Measurements from ENCODE around the gene RNF213.

- TF ChIP-seq, protein P1, sequence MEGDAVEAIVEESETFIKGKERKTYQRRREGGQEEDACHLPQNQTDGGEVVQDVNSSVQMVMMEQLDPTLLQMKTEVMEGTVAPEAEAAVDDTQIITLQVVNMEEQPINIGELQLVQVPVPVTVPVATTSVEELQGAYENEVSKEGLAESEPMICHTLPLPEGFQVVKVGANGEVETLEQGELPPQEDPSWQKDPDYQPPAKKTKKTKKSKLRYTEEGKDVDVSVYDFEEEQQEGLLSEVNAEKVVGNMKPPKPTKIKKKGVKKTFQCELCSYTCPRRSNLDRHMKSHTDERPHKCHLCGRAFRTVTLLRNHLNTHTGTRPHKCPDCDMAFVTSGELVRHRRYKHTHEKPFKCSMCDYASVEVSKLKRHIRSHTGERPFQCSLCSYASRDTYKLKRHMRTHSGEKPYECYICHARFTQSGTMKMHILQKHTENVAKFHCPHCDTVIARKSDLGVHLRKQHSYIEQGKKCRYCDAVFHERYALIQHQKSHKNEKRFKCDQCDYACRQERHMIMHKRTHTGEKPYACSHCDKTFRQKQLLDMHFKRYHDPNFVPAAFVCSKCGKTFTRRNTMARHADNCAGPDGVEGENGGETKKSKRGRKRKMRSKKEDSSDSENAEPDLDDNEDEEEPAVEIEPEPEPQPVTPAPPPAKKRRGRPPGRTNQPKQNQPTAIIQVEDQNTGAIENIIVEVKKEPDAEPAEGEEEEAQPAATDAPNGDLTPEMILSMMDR (IDR thresholded peaks at IDR 0.05; ENCODE audit: low read depth, low read length) = no peak
- no peak for TF ChIP-seq EZH2phosphoT487 (IDR thresholded peaks at IDR 0.05; ENCODE audit: low read depth)
Observed at GRCh38 chr17:80232438-80232837, 28.2 kb upstream of the RNF213 start.

Measured in OCI-LY3 (cell line).